ENCODE measurements around the gene PTH1R.
"Not testable (repeated sequence)": the region's sequence is repeated elsewhere in the genome, so short reads cannot be mapped to it uniquely, and the experiment has no call there.

Gene PTH1R

GRCh38 chr3:46900007-46900292 lies 22.4 kb downstream of the PTH1R start:
- no peak for DNase-seq

GRCh38 chr3:46900356-46900755 lies 22.8 kb downstream of the PTH1R start:
- no peak for DNase-seq

GRCh38 chr3:46901061-46901460 lies 23.5 kb downstream of the PTH1R start:
- no peak for DNase-seq

- no peak for DNase-seq
Measured at GRCh38 chr3:46901591-46902187, 24.2 kb downstream of the PTH1R start.

GRCh38 chr3:46902188-46902631 lies 24.7 kb downstream of the PTH1R start:
- DNase-seq = no peak

- no peak for DNase-seq
Measured at GRCh38 chr3:46903341-46904302, 26.1 kb downstream of the PTH1R start.

GRCh38 chr3:46904303-46905212 lies 27.0 kb downstream of the PTH1R start:
- no peak for DNase-seq

- no peak for DNase-seq
Measured at GRCh38 chr3:46905213-46905560, 27.7 kb downstream of the PTH1R start.

- no peak for DNase-seq
Measured at GRCh38 chr3:46905661-46906451, 28.3 kb downstream of the PTH1R start.

GRCh38 chr3:46906471-46907058 lies 29.0 kb downstream of the PTH1R start:
- DNase-seq = no peak

- no peak for DNase-seq
Measured at GRCh38 chr3:46907271-46907670, 29.8 kb downstream of the PTH1R start.

GRCh38 chr3:46907960-46908293 lies 30.4 kb downstream of the PTH1R start:
- no peak for DNase-seq

GRCh38 chr3:46908294-46908985 lies 30.9 kb downstream of the PTH1R start:
- DNase-seq = no peak

- DNase-seq = no peak
Measured at GRCh38 chr3:46908986-46909534, 31.5 kb downstream of the PTH1R start.

GRCh38 chr3:46909535-46910161 lies 32.1 kb downstream of the PTH1R start:
- peak; percentile 71 to 75 for DNase-seq

GRCh38 chr3:46910166-46910760 lies 32.7 kb downstream of the PTH1R start:
- no peak for DNase-seq

- DNase-seq = not testable (repeated sequence)
Measured at GRCh38 chr3:46910914-46911313, 33.4 kb downstream of the PTH1R start.

- DNase-seq = no peak
Measured at GRCh38 chr3:46912986-46913385, 35.5 kb downstream of the PTH1R start.

GRCh38 chr3:46913644-46914043 lies 36.1 kb downstream of the PTH1R start:
- no peak for DNase-seq

GRCh38 chr3:46914849-46915248 lies 37.3 kb downstream of the PTH1R start:
- no peak for DNase-seq

Data from activated CD4-positive, alpha-beta T cell treated with anti-CD3 and anti-CD28 coated beads for 4 hours (primary cell).